Right atrium auricular region (tissue), 2 donors: Measurements from ENCODE around the gene DPP4. TPM values are rescaled to one million over a fixed set of nuclear protein-coding genes. Genes with fewer than 3 reads are reported as not detected.
"Not testable (repeated sequence)": the region's sequence is repeated elsewhere in the genome, so short reads cannot be mapped to it uniquely, and the experiment has no call there.

Experiments used
- DNase-seq: peaks from one replicate; pipeline ENCODE4 v3.0.0-alpha.2; 2019; ENCODE audit warnings: low spot score
- H3K27ac ChIP-seq, 2 donors: fragments of 200-600 bp; sonication (generic); 1 replicate in 1 of 2; 2 replicates in 1 of 2; pipeline ENCODE4 v1.5.1; 2016 to 2019
- H3K27me3 ChIP-seq, 2 donors: fragments of 200-600 bp; sonication (generic); one replicate each; pipeline versions ENCODE4 v1.5.1 to v1.6.0; 2017 to 2019
- H3K36me3 ChIP-seq: fragments of 200-600 bp; sonication (generic); one replicate; pipeline ENCODE4 v1.5.1; 2016
- H3K4me1 ChIP-seq, 2 donors: fragments of 200-600 bp; sonication (generic); one replicate each; pipeline versions ENCODE4 v1.5.1 to v1.6.0; 2017 to 2019
- H3K4me3 ChIP-seq, 2 donors: fragments of 200-600 bp; sonication (generic); 1 replicate in 1 of 2; 2 replicates in 1 of 2; pipeline ENCODE4 v1.5.1; 2017 to 2019; ENCODE audit warnings: mild to moderate bottlenecking in 1 of 2, moderate library complexity in 1 of 2
- H3K9me3 ChIP-seq, 2 donors: fragments of 200-600 bp; sonication (generic); one replicate each; pipeline ENCODE4 v1.5.1; 2019
- total RNA-seq, 2 donors: library from RNA; depleted of rRNA; stranded (reverse); fragments of >200 nt; gene quantifications; one replicate each; pipeline ENCODE4 v1.1.0, GENCODE V29; 2016
- TF ChIP-seq, protein P1 (sequence below), 2 donors: fragments of 200-600 bp; sonication (generic); IDR thresholded peaks; one replicate each; pipeline ENCODE4 v1.5.1; 2019; ENCODE audit warnings: antibody characterized with exemption in 2 of 2

The DPP4 gene
- total RNA-seq, 2 donors from 2014 or later = 4.5 to 6.8 TPM

DNA sequence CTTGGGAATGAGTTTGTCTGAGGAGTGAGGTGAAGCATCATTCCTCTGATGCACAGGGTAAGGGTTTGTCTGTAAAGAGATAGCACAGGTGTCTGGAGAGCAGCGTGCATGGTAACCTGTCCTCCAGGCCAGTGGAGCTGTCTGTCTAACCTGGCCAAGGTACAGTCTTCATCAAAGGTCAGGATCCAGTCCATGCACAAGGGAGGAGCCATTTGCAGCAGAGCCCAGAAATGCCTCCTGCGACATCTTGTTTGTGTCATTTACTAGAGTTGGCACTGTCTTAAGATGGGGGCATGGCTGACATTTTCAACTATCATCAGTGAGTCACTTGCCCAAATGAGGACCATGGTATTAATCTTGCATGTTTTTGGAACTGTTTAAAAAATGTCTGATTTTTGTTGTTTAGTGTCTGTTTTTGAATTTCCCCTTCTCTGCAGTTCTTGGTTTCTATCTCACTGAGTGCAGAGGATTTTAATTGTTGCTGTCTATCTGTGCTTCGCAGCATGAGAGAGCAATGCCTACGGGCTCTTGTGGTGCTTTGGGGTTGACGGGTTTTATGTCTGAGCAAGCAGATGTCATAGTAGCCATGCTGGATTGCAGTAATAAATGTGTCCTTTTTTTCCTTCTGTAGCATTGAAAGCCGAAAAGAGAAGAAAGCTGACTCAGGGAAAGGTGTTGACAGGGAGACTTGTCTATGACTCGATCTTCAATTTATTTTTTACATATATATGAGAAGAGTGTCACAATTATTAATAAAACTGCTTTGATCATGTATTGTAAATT is 91.3 kb downstream of the DPP4 start:
- Histone ChIP-seq H3K4me3 (no peak overlapping the region), H3K36me3 (no peaks in the 10 kb centered on the region), H3K27ac (no peak overlapping the region), H3K4me1 (no peaks in the 10 kb centered on the region), H3K9me3 (no peaks in the 10 kb centered on the region), H3K27me3 (no peaks in the 10 kb centered on the region)
- TF ChIP-seq, protein P1, sequence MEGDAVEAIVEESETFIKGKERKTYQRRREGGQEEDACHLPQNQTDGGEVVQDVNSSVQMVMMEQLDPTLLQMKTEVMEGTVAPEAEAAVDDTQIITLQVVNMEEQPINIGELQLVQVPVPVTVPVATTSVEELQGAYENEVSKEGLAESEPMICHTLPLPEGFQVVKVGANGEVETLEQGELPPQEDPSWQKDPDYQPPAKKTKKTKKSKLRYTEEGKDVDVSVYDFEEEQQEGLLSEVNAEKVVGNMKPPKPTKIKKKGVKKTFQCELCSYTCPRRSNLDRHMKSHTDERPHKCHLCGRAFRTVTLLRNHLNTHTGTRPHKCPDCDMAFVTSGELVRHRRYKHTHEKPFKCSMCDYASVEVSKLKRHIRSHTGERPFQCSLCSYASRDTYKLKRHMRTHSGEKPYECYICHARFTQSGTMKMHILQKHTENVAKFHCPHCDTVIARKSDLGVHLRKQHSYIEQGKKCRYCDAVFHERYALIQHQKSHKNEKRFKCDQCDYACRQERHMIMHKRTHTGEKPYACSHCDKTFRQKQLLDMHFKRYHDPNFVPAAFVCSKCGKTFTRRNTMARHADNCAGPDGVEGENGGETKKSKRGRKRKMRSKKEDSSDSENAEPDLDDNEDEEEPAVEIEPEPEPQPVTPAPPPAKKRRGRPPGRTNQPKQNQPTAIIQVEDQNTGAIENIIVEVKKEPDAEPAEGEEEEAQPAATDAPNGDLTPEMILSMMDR (IDR thresholded peaks at IDR 0.05) = no peak
- no peak for DNase-seq

DNA sequence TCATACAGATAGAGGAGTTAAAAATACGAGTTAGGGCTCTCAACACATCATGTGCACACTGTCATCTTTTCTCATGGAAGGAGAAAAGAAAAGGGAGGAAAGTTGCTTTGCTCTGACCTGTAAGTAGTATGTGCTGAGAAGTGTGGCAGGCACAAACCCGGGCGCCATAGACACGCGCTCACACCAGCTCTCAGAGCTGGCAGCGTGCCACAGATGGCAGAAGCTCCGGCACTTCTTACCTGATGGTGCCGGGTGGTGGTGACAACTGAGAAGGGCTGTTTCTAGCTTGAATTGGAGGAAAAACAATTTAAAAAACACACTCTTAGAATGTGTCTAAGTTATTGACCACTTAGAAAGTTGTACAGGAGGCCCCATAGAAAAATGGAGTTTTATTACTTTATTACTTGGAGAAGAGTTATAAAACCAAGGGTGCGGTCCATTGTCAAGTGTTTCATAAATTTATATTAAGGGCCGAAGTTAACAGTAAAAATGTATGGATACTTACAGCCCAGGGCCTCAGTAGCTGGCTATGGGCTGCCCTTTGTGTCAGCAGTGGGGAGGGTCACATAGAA is 92.2 kb downstream of the DPP4 start:
- H3K4me1 ChIP-seq = no peaks in the 10 kb centered on the region
- no peak overlapping the region for H3K4me3 ChIP-seq
- no peak for DNase-seq
- TF ChIP-seq, protein P1 (IDR thresholded peaks at IDR 0.05) = no peak
- H3K27ac ChIP-seq = no peak overlapping the region
- no peaks in the 10 kb centered on the region for H3K36me3 ChIP-seq
- H3K27me3 ChIP-seq = no peaks in the 10 kb centered on the region
- no peaks in the 10 kb centered on the region for H3K9me3 ChIP-seq

DNA sequence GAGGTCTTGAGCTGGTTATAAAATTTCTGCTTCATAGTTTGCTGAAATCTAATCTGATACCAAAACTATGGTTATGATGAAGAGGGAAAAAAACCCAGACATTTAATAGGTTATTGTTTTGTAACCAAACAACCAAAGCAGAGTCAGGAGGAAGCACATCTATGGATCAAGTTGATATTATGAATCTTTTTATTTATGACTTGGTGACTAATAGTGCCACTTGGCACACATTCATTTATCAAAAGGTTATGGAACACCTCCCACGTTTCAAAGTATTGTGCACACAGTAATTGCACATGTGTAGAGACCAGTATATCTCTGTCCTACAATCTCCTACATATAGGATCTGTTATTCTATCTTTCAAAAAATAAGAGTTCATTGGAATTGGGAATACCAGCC is 93.0 kb downstream of the DPP4 start:
- TF ChIP-seq, protein P1 (IDR thresholded peaks at IDR 0.05) = no peak
- Histone ChIP-seq H3K27ac (no peak overlapping the region), H3K9me3 (no peaks in the 10 kb centered on the region), H3K4me3 (no peak overlapping the region), H3K4me1 (no peaks in the 10 kb centered on the region), H3K36me3 (no peaks in the 10 kb centered on the region), H3K27me3 (no peaks in the 10 kb centered on the region)
- no peak for DNase-seq

DNA sequence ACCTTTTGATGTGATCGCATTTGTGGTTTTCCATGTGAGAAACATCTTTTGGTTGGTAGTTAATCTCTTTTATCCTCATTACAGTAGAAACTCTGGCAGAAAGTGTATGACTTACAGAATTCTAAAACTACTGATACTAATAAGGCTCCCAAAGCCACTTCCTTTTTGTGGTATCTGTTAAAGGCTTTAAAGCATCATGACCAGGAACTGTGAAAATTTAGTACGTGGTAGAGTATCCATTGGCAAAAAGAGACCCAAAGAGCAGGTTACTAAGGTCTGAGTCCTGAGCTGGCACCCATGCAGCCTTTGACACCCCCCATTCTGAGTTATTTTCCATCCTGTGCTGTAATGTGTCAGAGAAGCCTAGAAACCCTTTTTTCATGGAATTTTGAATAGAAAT is 94.5 kb downstream of the DPP4 start:
- DNase-seq = no peak
- H3K36me3 ChIP-seq = no peaks in the 10 kb centered on the region
- TF ChIP-seq, protein P1 (IDR thresholded peaks at IDR 0.05) = no peak
- H3K4me1 ChIP-seq = no peaks in the 10 kb centered on the region
- no peaks in the 10 kb centered on the region for H3K27me3 ChIP-seq
- no peak overlapping the region for H3K4me3 ChIP-seq
- no peaks in the 10 kb centered on the region for H3K9me3 ChIP-seq
- H3K27ac ChIP-seq = no peak overlapping the region

DNA sequence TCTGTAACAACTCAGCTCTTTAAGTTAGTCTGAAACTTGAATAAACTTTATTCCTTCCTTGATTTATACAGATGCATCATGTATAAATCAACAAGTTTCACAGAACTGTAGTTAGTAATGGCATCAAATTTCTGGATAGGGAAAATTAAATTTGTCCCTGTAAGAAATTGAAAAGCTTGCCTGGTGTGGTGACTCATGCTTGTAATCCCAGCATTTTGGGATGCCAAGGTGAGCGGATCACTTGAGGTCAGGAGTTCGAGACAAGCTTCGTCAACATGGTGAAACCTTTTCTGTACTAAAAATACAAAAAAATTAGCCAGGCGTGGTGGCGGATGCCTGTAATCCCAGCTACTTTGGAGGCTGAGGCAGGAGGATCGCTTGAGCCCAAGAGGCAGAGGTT is 96.1 kb downstream of the DPP4 start:
- DNase-seq, H3K4me1 ChIP-seq, H3K27me3 ChIP-seq, H3K4me3 ChIP-seq, H3K36me3 ChIP-seq, H3K9me3 ChIP-seq, H3K27ac ChIP-seq: not testable (repeated sequence)

DNA sequence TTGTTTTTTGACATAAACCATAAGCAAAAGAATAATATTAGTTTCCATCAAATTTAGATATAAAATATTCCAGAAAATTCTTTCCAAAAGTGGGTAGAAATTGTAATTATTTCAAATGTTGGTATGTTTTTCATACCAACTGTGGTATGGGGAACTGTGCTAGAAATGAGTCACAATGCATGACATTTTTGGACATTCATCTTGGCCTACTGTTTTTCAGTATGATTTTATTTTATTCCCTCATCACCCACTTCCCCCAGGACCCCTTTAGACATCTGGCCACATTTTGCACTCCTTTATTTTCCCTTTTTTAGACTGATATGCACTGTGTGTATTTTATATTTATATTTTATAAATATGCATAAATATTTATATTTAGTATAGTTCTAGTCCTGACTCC is 97.1 kb downstream of the DPP4 start:
- Histone ChIP-seq H3K4me1 (no peaks in the 10 kb centered on the region), H3K27ac (no peak overlapping the region), H3K36me3 (no peaks in the 10 kb centered on the region), H3K27me3 (no peaks in the 10 kb centered on the region), H3K9me3 (no peaks in the 10 kb centered on the region), H3K4me3 (no peak overlapping the region)
- DNase-seq = no peak
- TF ChIP-seq, protein P1 (IDR thresholded peaks at IDR 0.05) = no peak
